HCT116 (cell line): ENCODE data around the gene MGST1. TPM values are rescaled to one million over a fixed set of nuclear protein-coding genes. Genes with fewer than 3 reads are reported as not detected.

ENCODE experiments used
- ATAC-seq: fragments of 200-7000 bp; cut with Tn5 transposase; 2 replicates; pipeline ENCODE4 v1.9.1; 2020; ENCODE audit warnings: mild to moderate bottlenecking, moderate library complexity
- BruUV-seq: library from RNA; stranded (reverse); fragments of 400-500 nt; replicated peaks from 2 replicates; lab custom pipeline; 2021; lab: Mats Ljungman, UMichigan
- CTCF ChIA-PET: fragments of 300-600 bp; sonication (Branson Sonifier 250); formaldehyde crosslinking; loops from one replicate; lab custom pipeline; 2021; ENCODE audit warnings: antibody characterized with exemption; lab: Charles Lee
- POLR2A ChIA-PET: fragments of 300-600, 350-600 bp; sonication (Branson Sonifier 250); formaldehyde crosslinking; loops from one replicate; lab custom pipeline; 2021; ENCODE audit warnings: antibody characterized with exemption; lab: Charles Lee
- RAD21 ChIA-PET, 2 experiments: fragments of 300-600 bp; sonication (Branson Sonifier 250); formaldehyde crosslinking; loops; one replicate each; lab custom pipeline; 2023; ENCODE audit warnings: low total read pairs in 2 of 2; ENCODE audit not compliant: uncharacterized antibody in 2 of 2, unreplicated experiment in 2 of 2, low non-redundant PET in 1 of 2; lab: Charles Lee
- DNase-seq: peaks from one replicate; pipeline ENCODE4 v3.0.0-alpha.2; 2010; ENCODE audit warnings: low read depth, low spot score
- H2AFZ ChIP-seq: fragments of 200-600 bp; shearing (Covaris generic), sonication (generic); 2 replicates; pipeline ENCODE4 v1.6.1; 2017; ENCODE audit warnings: low read depth, mixed run types, mixed read lengths, antibody characterized with exemption, low read length; ENCODE audit not compliant: poor library complexity, severe bottlenecking
- H3K27ac ChIP-seq: 2 replicates; pipeline ENCODE4 v1.5.1; 2012; ENCODE audit warnings: low read depth, low read length
- H3K27me3 ChIP-seq: fragments of 200-600 bp; sonication (generic); 2 replicates; pipeline ENCODE4 v1.6.1; 2016; ENCODE audit warnings: mixed run types, low read length, mixed read lengths; ENCODE audit not compliant: insufficient read depth
- H3K36me3 ChIP-seq, 2 experiments: fragments of 200-500 bp in 1 of 2; fragments of 200-600 bp in 1 of 2; sonication (Bioruptor generic) in 1 of 2; sonication (generic) in 1 of 2; 2 replicates each; pipeline versions ENCODE4 v1.5.1 to v1.6.1; 2014 to 2016; ENCODE audit warnings: low read length in 2 of 2, inconsistent platforms in 1 of 2, mixed read lengths in 1 of 2, mixed run types in 1 of 2; ENCODE audit not compliant: insufficient read depth in 2 of 2, control insufficient read depth in 1 of 2
- H3K4me1 ChIP-seq, 2 experiments: fragments of 200-600 bp in 1 of 2; sonication (generic) in 1 of 2; 2 replicates each; pipeline versions ENCODE4 v1.5.1 to v1.6.1; 2012 to 2017; ENCODE audit warnings: low read length in 2 of 2, inconsistent platforms in 1 of 2, mild to moderate bottlenecking in 1 of 2, mixed read lengths in 1 of 2, mixed run types in 1 of 2, moderate library complexity in 1 of 2; ENCODE audit not compliant: insufficient read depth in 2 of 2, control insufficient read depth in 1 of 2
- H3K4me2 ChIP-seq: fragments of 200-600 bp; sonication (generic); 2 replicates; pipeline ENCODE4 v1.6.1; 2017; ENCODE audit warnings: mixed run types, low read length, mixed read lengths
- H3K4me3 ChIP-seq, 2 experiments: fragments of 200-600 bp in 1 of 2; sonication (generic) in 1 of 2; replicated peaks in 1 of 2; 2 replicates each; pipeline ENCODE4 v1.5.1; 2011 to 2016; ENCODE audit warnings: low read length in 2 of 2, control low read depth in 1 of 2, low read depth in 1 of 2, mild to moderate bottlenecking in 1 of 2, mixed read lengths in 1 of 2, mixed run types in 1 of 2
- H3K79me2 ChIP-seq: fragments of 200-600 bp; sonication (generic); 2 replicates; pipeline ENCODE4 v1.6.1; 2017; ENCODE audit warnings: mild to moderate bottlenecking, mixed run types, low read length, moderate library complexity, mixed read lengths; ENCODE audit not compliant: insufficient read depth
- H3K9ac ChIP-seq: fragments of 200-600 bp; sonication (generic); 2 replicates; pipeline ENCODE4 v1.6.1; 2016; ENCODE audit warnings: low read length, mixed read lengths
- H3K9me2 ChIP-seq: fragments of 200-600 bp; sonication (generic), shearing (Covaris generic); 2 replicates; pipeline ENCODE4 v1.6.1; 2017; ENCODE audit warnings: mixed run types, mild to moderate bottlenecking, moderate library complexity; ENCODE audit not compliant: insufficient read depth
- H3K9me3 ChIP-seq, 2 experiments: fragments of 200-500 bp in 1 of 2; fragments of 200-600 bp in 1 of 2; sonication (Bioruptor generic) in 1 of 2; sonication (generic) in 1 of 2; 2 replicates each; pipeline ENCODE4 v1.6.1; 2014 to 2017; ENCODE audit warnings: low read length in 2 of 2, mixed read lengths in 2 of 2, inconsistent platforms in 1 of 2, low read depth in 1 of 2, mild to moderate bottlenecking in 1 of 2, mixed run types in 1 of 2, moderate library complexity in 1 of 2; ENCODE audit not compliant: control insufficient read depth in 1 of 2, insufficient read depth in 1 of 2
- H4K20me1 ChIP-seq: fragments of 200-600 bp; sonication (generic), shearing (Covaris generic); 2 replicates; pipeline ENCODE4 v1.6.1; 2017; ENCODE audit warnings: mixed run types, mild to moderate bottlenecking, moderate library complexity; ENCODE audit not compliant: insufficient read depth
- CBX3 ChIP-seq: IDR thresholded peaks from 2 replicates; pipeline ENCODE4 v1.6.1; 2012; ENCODE audit warnings: low read depth
- CEBPB ChIP-seq: IDR thresholded peaks from 2 replicates; pipeline ENCODE4 v1.6.1; 2012; ENCODE audit warnings: low read depth
- CTCF ChIP-seq, 3 experiments: fragments of 200-600 bp in 1 of 3; sonication (generic) in 1 of 3; IDR thresholded peaks in 2 of 3; conservative IDR thresholded peaks in 1 of 3; 2 replicates each; pipeline ENCODE4 v1.5.1; 2012 to 2017; ENCODE audit warnings: low read depth in 2 of 3, low read length in 2 of 3, antibody characterized with exemption in 1 of 3, borderline replicate concordance in 1 of 3, control low read depth in 1 of 3, mild to moderate bottlenecking in 1 of 3, mixed read lengths in 1 of 3, mixed run types in 1 of 3, moderate library complexity in 1 of 3; ENCODE audit not compliant: insufficient read depth in 1 of 3
- EGR1 ChIP-seq: IDR thresholded peaks from 2 replicates; pipeline ENCODE4 v1.6.1; 2012; ENCODE audit warnings: low read depth
- ELF1 ChIP-seq: IDR thresholded peaks from 2 replicates; pipeline ENCODE4 v1.6.1; 2012; ENCODE audit warnings: low read depth, borderline replicate concordance
- EZH2 ChIP-seq: fragments of 200-600 bp; sonication (generic); IDR thresholded peaks from 2 replicates; pipeline ENCODE4 v1.6.1; 2017; ENCODE audit warnings: antibody characterized with exemption, mixed run types
- EZH2phosphoT487 ChIP-seq: fragments of 200-600 bp; IDR thresholded peaks from 2 replicates; pipeline ENCODE4 v1.6.1; 2018; ENCODE audit warnings: antibody characterized with exemption, borderline replicate concordance
- RAD21 ChIP-seq: IDR thresholded peaks from 2 replicates; pipeline ENCODE4 v1.6.1; 2012; ENCODE audit warnings: low read depth, mild to moderate bottlenecking
- SP1 ChIP-seq: IDR thresholded peaks from 2 replicates; pipeline ENCODE4 v1.6.1; 2012; ENCODE audit warnings: low read depth
- TCF7L2 ChIP-seq: IDR thresholded peaks from 2 replicates; pipeline ENCODE4 v1.7.0; 2011; ENCODE audit warnings: borderline replicate concordance, inconsistent platforms; ENCODE audit not compliant: insufficient read depth, insufficient read length; ENCODE audit errors: extremely low read depth
- YY1 ChIP-seq: IDR thresholded peaks from 2 replicates; pipeline ENCODE4 v1.6.1; 2011; ENCODE audit warnings: low read length, low read depth, moderate library complexity, mild to moderate bottlenecking; ENCODE audit not compliant: insufficient replicate concordance; ENCODE audit errors: extremely low read depth
- ZBTB33 ChIP-seq: IDR thresholded peaks from 2 replicates; pipeline ENCODE4 v1.6.1; 2011; ENCODE audit warnings: mild to moderate bottlenecking, low read length, moderate library complexity; ENCODE audit not compliant: insufficient replicate concordance; ENCODE audit errors: extremely low read depth
- intact Hi-C: fragments of 100-400 bp; cut with micrococcal nuclease; formaldehyde crosslinking; loops from 2 replicates; pipeline ENCODE4 v1.10.0; 2022
- total RNA-seq: library from RNA; stranded (reverse); gene quantifications from one replicate; pipeline ENCODE4 v1.2.1, GENCODE V29; 2021; ENCODE audit not compliant: unreplicated experiment

MGST1 gene
- total RNA-seq, 1 experiment from 2014 or later, result 111 TPM

GRCh38 chr12:16349131-16349460 is 1.7 kb downstream of the MGST1 start:
- Histone ChIP-seq H3K4me3 (peak overlapping the region; percentile 65 to 82; a peak in 3 of 4 replicates), H3K36me3 (no peaks in the 10 kb centered on the region), H3K4me1 (peaks cover 20 to 46% of the 10 kb centered on the region in 2 experiments), H3K27ac (0 out of 2 replicates have a peak overlapping the region, but pooled peaks have one; percentile 8), H2AFZ (no peak overlapping the region), H3K9me3 (no peaks in the 10 kb centered on the region), H3K9me2 (no peaks in the 10 kb centered on the region), H3K79me2 (peaks cover 70% of the 10 kb centered on the region), H3K27me3 (no peaks in the 10 kb centered on the region), H3K9ac (peak overlapping the region; percentile 92), H3K4me2 (peak overlapping the region; percentile 96), H4K20me1 (peaks cover 6% of the 10 kb centered on the region; the same call in 1 of the 2 replicates)
- intact Hi-C loops, result no loop called here
- BruUV-seq, result no TSS peak
- RAD21 ChIA-PET, result no interaction called here
- TF ChIP-seq EZH2, result no peak
- no peak for TF ChIP-seq RAD21
- TF ChIP-seq CEBPB, result peak; percentile 55
- TF ChIP-seq SP1, result 0 out of 2 replicates have a peak, but pooled peaks have one; percentile 14
- ATAC-seq (no peak), DNase-seq (no peak)
- POLR2A ChIA-PET, result no interaction called here
- CTCF ChIA-PET, result no interaction called here

GRCh38 chr12:16350682-16351081 is 3.2 kb downstream of the MGST1 start:
- BruUV-seq, result no TSS peak
- Histone ChIP-seq H4K20me1 (peaks cover 6% of the 10 kb centered on the region; the same call in 1 of the 2 replicates), H3K9ac (no peak overlapping the region; the same call in 1 of the 2 replicates), H3K4me2 (peak overlapping the region; percentile 67), H3K36me3 (peaks cover 4 to 6% of the 10 kb centered on the region in 2 experiments; a peak in 2 of 4 replicates), H2AFZ (no peak overlapping the region), H3K27ac (no peak overlapping the region), H3K9me2 (no peaks in the 10 kb centered on the region), H3K4me3 (peak overlapping the region in 1 of 2 experiments; percentile 13; a peak in 1 of 4 replicates), H3K27me3 (no peaks in the 10 kb centered on the region), H3K4me1 (peaks cover 20 to 46% of the 10 kb centered on the region in 2 experiments), H3K9me3 (no peaks in the 10 kb centered on the region), H3K79me2 (peaks cover 76% of the 10 kb centered on the region)
- intact Hi-C loops, result no loop called here
- ChIA-PET POLR2A (no interaction called here), RAD21 (no interaction called here), CTCF (no interaction called here)
- DNase-seq, result peak; percentile 75
- peak; percentile 54 for ATAC-seq
- TF ChIP-seq SP1 (peak; percentile 85), YY1 (peak; percentile 18), TCF7L2 (no peak), EZH2phosphoT487 (no peak), CBX3 (peak; percentile 79; the same call in 1 of the 2 replicates), ZBTB33 (no peak), ELF1 (no peak), EGR1 (no peak), CTCF (IDR thresholded peaks at IDR 0.05 in 2 of 3, conservative IDR thresholded peaks at IDR 0.05 in 1 of 3; ENCODE audit: borderline replicate concordance in 1 of 3, insufficient read depth in 1 of 3, low read depth in 2 of 3, low read length in 2 of 3) (no peak), CEBPB (peak; percentile 98)
